Measurements from ENCODE around the gene PRDM16.

PRDM16 gene

GRCh38 chr1:3450202-3450863 is 381.3 kb downstream of the PRDM16 start:
- no peak for DNase-seq

- DNase-seq = no peak
Observed at GRCh38 chr1:3450983-3451382, 382.0 kb downstream of the PRDM16 start.

- DNase-seq = no peak
Observed at GRCh38 chr1:3451994-3452865, 383.2 kb downstream of the PRDM16 start.

- DNase-seq = no peak
Observed at GRCh38 chr1:3452866-3453175, 383.8 kb downstream of the PRDM16 start.

- no peak for DNase-seq
Observed at GRCh38 chr1:3453203-3453761, 384.3 kb downstream of the PRDM16 start.

GRCh38 chr1:3453891-3454810 is 385.1 kb downstream of the PRDM16 start, which contains the start of gene ARHGEF16:
Gene ARHGEF16, plus strand, starts transcription at chr1:3454665. Its CDS starts 8,420 bp downstream, at chr1:3463085.
- DNase-seq = peak; percentile 17

- DNase-seq = no peak
Observed at GRCh38 chr1:3454811-3455618, 386.0 kb downstream of the PRDM16 start.

GRCh38 chr1:3455670-3456448 is 386.9 kb downstream of the PRDM16 start:
- DNase-seq = no peak

- DNase-seq = no peak
Observed at GRCh38 chr1:3456449-3456963, 387.5 kb downstream of the PRDM16 start.

GRCh38 chr1:3456964-3457909 is 388.2 kb downstream of the PRDM16 start:
- DNase-seq = no peak

GRCh38 chr1:3457910-3458883 is 389.2 kb downstream of the PRDM16 start:
- DNase-seq = no peak

- no peak for DNase-seq
Observed at GRCh38 chr1:3459051-3459908, 390.3 kb downstream of the PRDM16 start.

- DNase-seq = no peak
Observed at GRCh38 chr1:3459940-3460671, 391.1 kb downstream of the PRDM16 start.

- no peak for DNase-seq
Observed at GRCh38 chr1:3460672-3461131, 391.7 kb downstream of the PRDM16 start.

GRCh38 chr1:3461238-3461933 is 392.4 kb downstream of the PRDM16 start:
- DNase-seq = no peak

GRCh38 chr1:3461934-3462275 is 392.9 kb downstream of the PRDM16 start:
- DNase-seq = no peak
